ENCODE measurements around the gene GCLC. TPM values are rescaled to one million over a fixed set of nuclear protein-coding genes. Genes with fewer than 3 reads are reported as not detected.
"Not testable (repeated sequence)": the region's sequence is repeated elsewhere in the genome, so short reads cannot be mapped to it uniquely, and the experiment has no call there.

The GCLC gene
- 10 to 100 TPM; 19.4 to 25.5 (median 23.9) TPM for polyA plus RNA-seq (ENCODE audit: insufficient read length in 4 of 4)

- peak; percentile 82 to 89 (median 86) for DNase-seq (ENCODE audit: low read depth in 4 of 4, low spot score in 3 of 4)
Observed at GRCh38 chr6:53544470-53545308, at the start of gene GCLC. Gene GCLC (minus strand): TSS chr6:53545101. CDS start chr6:53544645, 456 bp downstream.

- DNase-seq (ENCODE audit: low read depth in 4 of 4, low spot score in 3 of 4), result no peak
Observed at GRCh38 chr6:53594596-53594995, 49.7 kb upstream of the GCLC start.

GRCh38 chr6:53593001-53593488 is 48.1 kb upstream of the GCLC start:
- DNase-seq (ENCODE audit: low read depth in 4 of 4, low spot score in 3 of 4), result no peak

GRCh38 chr6:53591873-53592272 is 47.0 kb upstream of the GCLC start:
- no peak for DNase-seq (ENCODE audit: low read depth in 4 of 4, low spot score in 3 of 4)

GRCh38 chr6:53588816-53589509 is 44.1 kb upstream of the GCLC start:
- DNase-seq (ENCODE audit: low read depth in 4 of 4, low spot score in 3 of 4), result no peak

- no peak for DNase-seq (ENCODE audit: low read depth in 4 of 4, low spot score in 3 of 4)
Observed at GRCh38 chr6:53587291-53587690, 42.4 kb upstream of the GCLC start.

GRCh38 chr6:53585208-53585900 is 40.5 kb upstream of the GCLC start:
- no peak for DNase-seq (ENCODE audit: low read depth in 4 of 4, low spot score in 3 of 4)

- no peak for DNase-seq (ENCODE audit: low read depth in 4 of 4, low spot score in 3 of 4)
Observed at GRCh38 chr6:53584726-53585125, 39.8 kb upstream of the GCLC start.

GRCh38 chr6:53583451-53583850 is 38.5 kb upstream of the GCLC start:
- no peak for DNase-seq (ENCODE audit: low read depth in 4 of 4, low spot score in 3 of 4)

GRCh38 chr6:53582963-53583362 is 38.1 kb upstream of the GCLC start:
- no peak for DNase-seq (ENCODE audit: low read depth in 4 of 4, low spot score in 3 of 4)

GRCh38 chr6:53581856-53582255 is 37.0 kb upstream of the GCLC start:
- no peak for DNase-seq (ENCODE audit: low read depth in 4 of 4, low spot score in 3 of 4)

- DNase-seq (ENCODE audit: low read depth in 4 of 4, low spot score in 3 of 4), result no peak
Observed at GRCh38 chr6:53581173-53581773, 36.4 kb upstream of the GCLC start.

GRCh38 chr6:53579338-53579737 is 34.4 kb upstream of the GCLC start:
- no peak for DNase-seq (ENCODE audit: low read depth in 4 of 4, low spot score in 3 of 4)

GRCh38 chr6:53578371-53578770 is 33.5 kb upstream of the GCLC start:
- no peak for DNase-seq (ENCODE audit: low read depth in 4 of 4, low spot score in 3 of 4)

- DNase-seq (ENCODE audit: low read depth in 4 of 4, low spot score in 3 of 4), result no peak
Observed at GRCh38 chr6:53573299-53573698, 28.4 kb upstream of the GCLC start.

GRCh38 chr6:53572379-53572778 is 27.5 kb upstream of the GCLC start:
- not testable (repeated sequence) for DNase-seq (ENCODE audit: low read depth in 4 of 4, low spot score in 3 of 4)

- DNase-seq (ENCODE audit: low read depth in 4 of 4, low spot score in 3 of 4), result no peak
Observed at GRCh38 chr6:53568776-53569616, 24.1 kb upstream of the GCLC start.

- no peak for DNase-seq (ENCODE audit: low read depth in 4 of 4, low spot score in 3 of 4)
Observed at GRCh38 chr6:53567701-53568100, 22.8 kb upstream of the GCLC start.

- no peak for DNase-seq (ENCODE audit: low read depth in 4 of 4, low spot score in 3 of 4)
Observed at GRCh38 chr6:53566755-53567154, 21.9 kb upstream of the GCLC start.

GRCh38 chr6:53565886-53566285 is 21.0 kb upstream of the GCLC start:
- no peak for DNase-seq (ENCODE audit: low read depth in 4 of 4, low spot score in 3 of 4)

Measured in left renal pelvis (tissue), 4 donors.